GM19238 (cell line): ENCODE data around the gene NUMB.
"Not testable (repeated sequence)": the region's sequence is repeated elsewhere in the genome, so short reads cannot be mapped to it uniquely, and the experiment has no call there.

ENCODE experiments used
- DNase-seq: peaks from one replicate; pipeline ENCODE4 v3.0.0; 2011; ENCODE audit warnings: low spot score; ENCODE audit not compliant: insufficient read length

The NUMB gene

GRCh38 chr14:73423092-73423491 lies 35.3 kb downstream of the NUMB start:
- not testable (repeated sequence) for DNase-seq

GRCh38 chr14:73422515-73422914 lies 35.8 kb downstream of the NUMB start:
- DNase-seq: no peak

GRCh38 chr14:73418227-73418626 lies 40.1 kb downstream of the NUMB start:
- DNase-seq: no peak

- DNase-seq: not testable (repeated sequence)
These were observed 52.1 kb downstream of the NUMB start for GRCh38 chr14:73406248-73406647.

GRCh38 chr14:73403181-73403752 lies 55.1 kb downstream of the NUMB start:
- DNase-seq: no peak

- DNase-seq: no peak
These were observed 55.8 kb downstream of the NUMB start for GRCh38 chr14:73402579-73402978.

GRCh38 chr14:73397810-73398209 lies 60.5 kb downstream of the NUMB start:
- no peak for DNase-seq

- no peak for DNase-seq
These were observed 64.0 kb downstream of the NUMB start for GRCh38 chr14:73394317-73394716.

GRCh38 chr14:73393375-73393774 lies 65.0 kb downstream of the NUMB start:
- no peak for DNase-seq

- DNase-seq: no peak
These were observed 65.8 kb downstream of the NUMB start for GRCh38 chr14:73392329-73393257.

GRCh38 chr14:73387860-73388259 lies 70.5 kb downstream of the NUMB start:
- DNase-seq: not testable (repeated sequence)

GRCh38 chr14:73386342-73386741 lies 72.0 kb downstream of the NUMB start:
- DNase-seq: no peak

- DNase-seq: not testable (repeated sequence)
These were observed 73.3 kb downstream of the NUMB start for GRCh38 chr14:73385021-73385420.

GRCh38 chr14:73383356-73383755 lies 75.0 kb downstream of the NUMB start:
- DNase-seq: no peak

GRCh38 chr14:73381380-73382013 lies 76.8 kb downstream of the NUMB start:
- DNase-seq: no peak

GRCh38 chr14:73376585-73376984 lies 81.8 kb downstream of the NUMB start:
- no peak for DNase-seq

- no peak for DNase-seq
These were observed 82.5 kb downstream of the NUMB start for GRCh38 chr14:73375861-73376260.

- no peak for DNase-seq
These were observed 84.1 kb downstream of the NUMB start for GRCh38 chr14:73374218-73374617.

- no peak for DNase-seq
These were observed 85.8 kb downstream of the NUMB start for GRCh38 chr14:73372529-73372928.

- DNase-seq: no peak
These were observed 87.8 kb downstream of the NUMB start for GRCh38 chr14:73370561-73370960.

GRCh38 chr14:73369428-73369827 lies 88.9 kb downstream of the NUMB start:
- no peak for DNase-seq

GRCh38 chr14:73368616-73369015 lies 89.7 kb downstream of the NUMB start:
- no peak for DNase-seq
